GM18870 (cell line): Measurements from ENCODE around the gene KCNK5.

ENCODE experiments used
- ATAC-seq: cut with Tn5 transposase; IDR thresholded peaks from one replicate; pipeline ENCODE4 v1.9.1; 2021; ENCODE audit warnings: moderate library complexity; ENCODE audit not compliant: unreplicated experiment

Gene KCNK5

GRCh38 chr6:39143238-39143930 is 85.9 kb downstream of the KCNK5 start:
- no peak for ATAC-seq

DNA sequence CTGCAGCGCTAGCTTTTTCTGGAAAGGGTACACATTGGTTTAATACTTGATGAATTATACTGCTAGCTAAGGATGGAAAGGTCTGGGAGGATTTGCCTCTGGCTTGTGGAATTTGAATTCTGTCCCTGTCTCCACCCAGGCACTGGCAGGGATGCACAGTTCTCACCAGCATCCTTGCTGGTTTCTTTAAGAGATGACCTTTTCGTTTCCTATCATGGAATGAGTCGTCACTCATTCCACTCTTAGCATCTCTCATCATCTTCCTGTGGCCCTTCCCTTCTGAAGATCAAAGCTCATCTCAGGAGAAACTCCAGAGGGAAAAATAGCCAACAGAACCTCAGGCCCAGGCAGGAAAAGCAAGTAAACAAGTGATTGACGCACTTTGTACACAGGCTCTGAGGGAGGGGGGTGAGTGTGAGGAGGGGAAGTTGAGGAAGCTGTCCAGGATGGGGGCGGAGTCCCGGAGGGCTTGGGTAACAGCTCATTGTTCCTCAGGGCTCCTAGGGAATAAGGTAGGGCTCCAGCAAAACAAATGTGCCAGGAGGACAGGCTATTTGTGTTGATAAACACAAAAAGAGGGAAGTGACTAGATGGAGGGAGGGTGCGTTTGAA is 88.6 kb downstream of the KCNK5 start:
- ATAC-seq: no peak
